ENCODE data around the gene ASMTL. TPM values are rescaled to one million over a fixed set of nuclear protein-coding genes. Genes with fewer than 3 reads are reported as not detected.

The ASMTL gene
- total and polyA plus RNA-seq, 2 of the 13 experiments (the other 11 are each of a cell fraction or from before 2014, with no cell fraction given): 5.6 to 16.3 TPM

- TF ChIP-seq, protein P1, sequence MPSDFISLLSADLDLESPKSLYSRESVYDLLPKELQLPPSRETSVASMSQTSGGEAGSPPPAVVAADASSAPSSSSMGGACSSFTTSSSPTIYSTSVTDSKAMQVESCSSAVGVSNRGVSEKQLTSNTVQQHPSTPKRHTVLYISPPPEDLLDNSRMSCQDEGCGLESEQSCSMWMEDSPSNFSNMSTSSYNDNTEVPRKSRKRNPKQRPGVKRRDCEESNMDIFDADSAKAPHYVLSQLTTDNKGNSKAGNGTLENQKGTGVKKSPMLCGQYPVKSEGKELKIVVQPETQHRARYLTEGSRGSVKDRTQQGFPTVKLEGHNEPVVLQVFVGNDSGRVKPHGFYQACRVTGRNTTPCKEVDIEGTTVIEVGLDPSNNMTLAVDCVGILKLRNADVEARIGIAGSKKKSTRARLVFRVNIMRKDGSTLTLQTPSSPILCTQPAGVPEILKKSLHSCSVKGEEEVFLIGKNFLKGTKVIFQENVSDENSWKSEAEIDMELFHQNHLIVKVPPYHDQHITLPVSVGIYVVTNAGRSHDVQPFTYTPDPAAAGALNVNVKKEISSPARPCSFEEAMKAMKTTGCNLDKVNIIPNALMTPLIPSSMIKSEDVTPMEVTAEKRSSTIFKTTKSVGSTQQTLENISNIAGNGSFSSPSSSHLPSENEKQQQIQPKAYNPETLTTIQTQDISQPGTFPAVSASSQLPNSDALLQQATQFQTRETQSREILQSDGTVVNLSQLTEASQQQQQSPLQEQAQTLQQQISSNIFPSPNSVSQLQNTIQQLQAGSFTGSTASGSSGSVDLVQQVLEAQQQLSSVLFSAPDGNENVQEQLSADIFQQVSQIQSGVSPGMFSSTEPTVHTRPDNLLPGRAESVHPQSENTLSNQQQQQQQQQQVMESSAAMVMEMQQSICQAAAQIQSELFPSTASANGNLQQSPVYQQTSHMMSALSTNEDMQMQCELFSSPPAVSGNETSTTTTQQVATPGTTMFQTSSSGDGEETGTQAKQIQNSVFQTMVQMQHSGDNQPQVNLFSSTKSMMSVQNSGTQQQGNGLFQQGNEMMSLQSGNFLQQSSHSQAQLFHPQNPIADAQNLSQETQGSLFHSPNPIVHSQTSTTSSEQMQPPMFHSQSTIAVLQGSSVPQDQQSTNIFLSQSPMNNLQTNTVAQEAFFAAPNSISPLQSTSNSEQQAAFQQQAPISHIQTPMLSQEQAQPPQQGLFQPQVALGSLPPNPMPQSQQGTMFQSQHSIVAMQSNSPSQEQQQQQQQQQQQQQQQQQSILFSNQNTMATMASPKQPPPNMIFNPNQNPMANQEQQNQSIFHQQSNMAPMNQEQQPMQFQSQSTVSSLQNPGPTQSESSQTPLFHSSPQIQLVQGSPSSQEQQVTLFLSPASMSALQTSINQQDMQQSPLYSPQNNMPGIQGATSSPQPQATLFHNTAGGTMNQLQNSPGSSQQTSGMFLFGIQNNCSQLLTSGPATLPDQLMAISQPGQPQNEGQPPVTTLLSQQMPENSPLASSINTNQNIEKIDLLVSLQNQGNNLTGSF (CRISPR knock-in tag; IDR thresholded peaks at IDR 0.05): peak; percentile 75; the same call in 1 of the 2 replicates
- peak; percentile 80 for TF ChIP-seq SRSF4 (IDR thresholded peaks at IDR 0.05; ENCODE audit: low read depth, low read length, poor library complexity, severe bottlenecking)
- peak; percentile 33; the same call in 1 of the 2 replicates for TF ChIP-seq ELF1 (CRISPR knock-in tag; IDR thresholded peaks at IDR 0.05)
- TF ChIP-seq RFXAP (CRISPR knock-in tag; IDR thresholded peaks at IDR 0.05; ENCODE audit: borderline replicate concordance): peak; percentile 33; the same call in 1 of the 2 replicates
- peak; percentile 21; the same call in 1 of the 2 replicates for TF ChIP-seq ZNF749 (CRISPR knock-in tag; IDR thresholded peaks at IDR 0.05; ENCODE audit: borderline replicate concordance)
- no peak for TF ChIP-seq CBX5 (CRISPR knock-in tag; IDR thresholded peaks at IDR 0.05; ENCODE audit: borderline replicate concordance)
- no peak for TF ChIP-seq ZFP36L2 (CRISPR knock-in tag; IDR thresholded peaks at IDR 0.05)
- TF ChIP-seq, protein P2, sequence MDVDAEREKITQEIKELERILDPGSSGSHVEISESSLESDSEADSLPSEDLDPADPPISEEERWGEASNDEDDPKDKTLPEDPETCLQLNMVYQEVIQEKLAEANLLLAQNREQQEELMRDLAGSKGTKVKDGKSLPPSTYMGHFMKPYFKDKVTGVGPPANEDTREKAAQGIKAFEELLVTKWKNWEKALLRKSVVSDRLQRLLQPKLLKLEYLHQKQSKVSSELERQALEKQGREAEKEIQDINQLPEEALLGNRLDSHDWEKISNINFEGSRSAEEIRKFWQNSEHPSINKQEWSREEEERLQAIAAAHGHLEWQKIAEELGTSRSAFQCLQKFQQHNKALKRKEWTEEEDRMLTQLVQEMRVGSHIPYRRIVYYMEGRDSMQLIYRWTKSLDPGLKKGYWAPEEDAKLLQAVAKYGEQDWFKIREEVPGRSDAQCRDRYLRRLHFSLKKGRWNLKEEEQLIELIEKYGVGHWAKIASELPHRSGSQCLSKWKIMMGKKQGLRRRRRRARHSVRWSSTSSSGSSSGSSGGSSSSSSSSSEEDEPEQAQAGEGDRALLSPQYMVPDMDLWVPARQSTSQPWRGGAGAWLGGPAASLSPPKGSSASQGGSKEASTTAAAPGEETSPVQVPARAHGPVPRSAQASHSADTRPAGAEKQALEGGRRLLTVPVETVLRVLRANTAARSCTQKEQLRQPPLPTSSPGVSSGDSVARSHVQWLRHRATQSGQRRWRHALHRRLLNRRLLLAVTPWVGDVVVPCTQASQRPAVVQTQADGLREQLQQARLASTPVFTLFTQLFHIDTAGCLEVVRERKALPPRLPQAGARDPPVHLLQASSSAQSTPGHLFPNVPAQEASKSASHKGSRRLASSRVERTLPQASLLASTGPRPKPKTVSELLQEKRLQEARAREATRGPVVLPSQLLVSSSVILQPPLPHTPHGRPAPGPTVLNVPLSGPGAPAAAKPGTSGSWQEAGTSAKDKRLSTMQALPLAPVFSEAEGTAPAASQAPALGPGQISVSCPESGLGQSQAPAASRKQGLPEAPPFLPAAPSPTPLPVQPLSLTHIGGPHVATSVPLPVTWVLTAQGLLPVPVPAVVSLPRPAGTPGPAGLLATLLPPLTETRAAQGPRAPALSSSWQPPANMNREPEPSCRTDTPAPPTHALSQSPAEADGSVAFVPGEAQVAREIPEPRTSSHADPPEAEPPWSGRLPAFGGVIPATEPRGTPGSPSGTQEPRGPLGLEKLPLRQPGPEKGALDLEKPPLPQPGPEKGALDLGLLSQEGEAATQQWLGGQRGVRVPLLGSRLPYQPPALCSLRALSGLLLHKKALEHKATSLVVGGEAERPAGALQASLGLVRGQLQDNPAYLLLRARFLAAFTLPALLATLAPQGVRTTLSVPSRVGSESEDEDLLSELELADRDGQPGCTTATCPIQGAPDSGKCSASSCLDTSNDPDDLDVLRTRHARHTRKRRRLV (CRISPR knock-in tag; IDR thresholded peaks at IDR 0.05): peak; percentile 81; the same call in 1 of the 2 replicates
- TF ChIP-seq MED13 (CRISPR knock-in tag; IDR thresholded peaks at IDR 0.05): peak; percentile 21; the same call in 1 of the 2 replicates
- no peak; the same call in 1 of the 2 replicates for TF ChIP-seq E2F1 (CRISPR knock-in tag; IDR thresholded peaks at IDR 0.05)
- TF ChIP-seq NRL (CRISPR knock-in tag; IDR thresholded peaks at IDR 0.05; ENCODE audit: borderline replicate concordance): peak; percentile 57; the same call in 1 of the 2 replicates
- TF ChIP-seq BRD4 (CRISPR knock-in tag; IDR thresholded peaks at IDR 0.05): peak; percentile 69
- peak; percentile 18; the same call in 1 of the 2 replicates for TF ChIP-seq SALL1 (CRISPR knock-in tag; IDR thresholded peaks at IDR 0.05)
- TF ChIP-seq ZNF343 (CRISPR knock-in tag; IDR thresholded peaks at IDR 0.05): no peak
- TF ChIP-seq HNF4G (IDR thresholded peaks at IDR 0.05; ENCODE audit: borderline replicate concordance, low read depth, low read length): peak; percentile 0; the same call in 1 of the 2 replicates
- TF ChIP-seq HNF4G (CRISPR knock-in tag; IDR thresholded peaks at IDR 0.05; ENCODE audit: borderline replicate concordance, low read depth): no peak; the same call in 1 of the 2 replicates
- 0 out of 2 replicates have a peak, but pooled peaks have one; percentile 40 for TF ChIP-seq HOXA3 (CRISPR knock-in tag; IDR thresholded peaks at IDR 0.05)
These were observed 60.2 kb downstream of the ASMTL start (continued) for GRCh38 chrX:1392376-1393068.
